GM12878 (cell line): ENCODE results near the gene MYO1H. TPM values are rescaled to one million over a fixed set of nuclear protein-coding genes. Genes with fewer than 3 reads are reported as not detected.

Source experiments
- BCL3 ChIP-seq: IDR thresholded peaks from 2 replicates; pipeline ENCODE4 v1.6.1; 2011; ENCODE audit warnings: borderline replicate concordance, low read depth, mild to moderate bottlenecking, moderate library complexity, low read length; ENCODE audit not compliant: insufficient read depth, poor library complexity, severe bottlenecking
- BRCA1 ChIP-seq: IDR thresholded peaks from 2 replicates; pipeline ENCODE4 v1.6.1; 2011; ENCODE audit warnings: low read depth, low read length, improper control_type of control experiment
- CHD2 ChIP-seq: IDR thresholded peaks from 2 replicates; pipeline ENCODE4 v1.6.1; 2011; ENCODE audit warnings: low read depth, low read length, improper control_type of control experiment, borderline replicate concordance
- CREM ChIP-seq: IDR thresholded peaks from 2 replicates; pipeline ENCODE4 v1.6.1; 2014; ENCODE audit warnings: antibody characterized with exemption, low read depth
- E2F4 ChIP-seq: IDR thresholded peaks from 2 replicates; pipeline ENCODE4 v1.6.1; 2012; ENCODE audit warnings: low read depth, low read length, improper control_type of control experiment
- ETV6 ChIP-seq, 2 experiments: fragments of 450-650 bp in 1 of 2; IDR thresholded peaks in 1 of 2; conservative IDR thresholded peaks in 1 of 2; 2 replicates each; pipeline ENCODE4 v1.6.1; 2014; ENCODE audit warnings: antibody characterized with exemption in 1 of 2, borderline replicate concordance in 1 of 2, low read depth in 1 of 2, mild to moderate bottlenecking in 1 of 2, moderate library complexity in 1 of 2
- FOXK2 ChIP-seq: fragments of 450-650 bp; IDR thresholded peaks from 2 replicates; pipeline ENCODE4 v1.6.1; 2017; ENCODE audit warnings: mild to moderate bottlenecking, moderate library complexity
- HCFC1 ChIP-seq: fragments of 150-350 bp; IDR thresholded peaks from 2 replicates; pipeline ENCODE4 v1.6.1; 2014; ENCODE audit warnings: low read length
- IKZF2 ChIP-seq, 2 experiments: fragments of 450-650 bp; IDR thresholded peaks; 2 replicates each; pipeline ENCODE4 v1.6.1; 2017; ENCODE audit warnings: mild to moderate bottlenecking in 2 of 2, moderate library complexity in 2 of 2
- KAT2A ChIP-seq: conservative IDR thresholded peaks from 2 replicates; pipeline ENCODE4 v1.6.1; 2011; ENCODE audit warnings: low read depth, low read length; ENCODE audit not compliant: control insufficient read depth
- MAX ChIP-seq: IDR thresholded peaks from 2 replicates; pipeline ENCODE4 v1.6.1; 2012; ENCODE audit warnings: low read depth, low read length, improper control_type of control experiment
- MEF2A ChIP-seq: IDR thresholded peaks from 2 replicates; pipeline ENCODE4 v1.6.1; 2011; ENCODE audit warnings: low read depth, mild to moderate bottlenecking, low read length, moderate library complexity; ENCODE audit not compliant: insufficient read depth
- MXI1 ChIP-seq: fragments of 150-350 bp; IDR thresholded peaks from 2 replicates; pipeline ENCODE4 v1.6.1; 2011; ENCODE audit warnings: low read depth, mild to moderate bottlenecking, inconsistent platforms, low read length, improper control_type of control experiment
- NKRF ChIP-seq: fragments of 450-650 bp; conservative IDR thresholded peaks from 2 replicates; pipeline ENCODE4 v1.6.1; 2017; ENCODE audit warnings: mild to moderate bottlenecking, moderate library complexity
- NRF1 ChIP-seq: conservative IDR thresholded peaks from 2 replicates; pipeline ENCODE4 v1.6.1; 2011; ENCODE audit warnings: mild to moderate bottlenecking, low read depth, low read length, improper control_type of control experiment
- PAX5 ChIP-seq: IDR thresholded peaks from 2 replicates; pipeline ENCODE4 v1.6.1; 2011; ENCODE audit warnings: low read depth, low read length, borderline replicate concordance
- POLR2A ChIP-seq: IDR thresholded peaks from 2 replicates; pipeline ENCODE4 v1.6.1; 2011; ENCODE audit warnings: low read depth, mild to moderate bottlenecking, low read length
- RFX5 ChIP-seq: IDR thresholded peaks from 2 replicates; pipeline ENCODE4 v1.6.1; 2011; ENCODE audit warnings: low read depth, low read length, improper control_type of control experiment
- RUNX3 ChIP-seq: IDR thresholded peaks from 2 replicates; pipeline ENCODE4 v1.6.1; 2012; ENCODE audit warnings: low read length, inconsistent platforms
- SKIL ChIP-seq: fragments of 450-650 bp; IDR thresholded peaks from 2 replicates; pipeline ENCODE4 v1.6.1; 2017; ENCODE audit warnings: mild to moderate bottlenecking, low read depth, inconsistent platforms; ENCODE audit not compliant: poor library complexity, severe bottlenecking
- SREBF1 ChIP-seq: IDR thresholded peaks from 2 replicates; pipeline ENCODE4 v1.6.1; 2012; ENCODE audit warnings: mild to moderate bottlenecking, low read length
- STAT1 ChIP-seq: fragments of 450-650 bp; conservative IDR thresholded peaks from 2 replicates; pipeline ENCODE4 v1.6.1; 2014; ENCODE audit warnings: antibody characterized with exemption, mild to moderate bottlenecking
- ZNF622 ChIP-seq: fragments of 450-650 bp; IDR thresholded peaks from 2 replicates; pipeline ENCODE4 v1.6.1; 2017; ENCODE audit warnings: mild to moderate bottlenecking, inconsistent platforms
- ZZZ3 ChIP-seq: IDR thresholded peaks from 2 replicates; pipeline ENCODE4 v1.6.1; 2011; ENCODE audit warnings: low read depth; ENCODE audit not compliant: control insufficient read depth, insufficient read length
- polyA plus RNA-seq, 11 experiments: library from polyadenylated mRNA; depleted of rRNA in 4 of 11; unstranded in 6 of 11; stranded (reverse) in 5 of 11; fragments of >200 nt; fragmentation: Nextera tagmentation in 4 of 11; fragmentation: Illumina TruSeq in 1 of 11; extraction: Ambion mirVana in 4 of 11; extraction: Trizol in 1 of 11; gene quantifications; 1 replicate in 1 of 11; 2 replicates in 10 of 11; pipeline versions ENCODE4 v1.2.1 to v1.2.3, GENCODE V29; 2011 to 2016; ENCODE audit warnings: inconsistent platforms in 2 of 11, missing spikeins in 2 of 11, low read depth in 1 of 11
- total RNA-seq, 4 experiments: library from RNA; depleted of rRNA in 3 of 4; stranded (reverse); fragments of >200 nt in 3 of 4; fragmentation: Illumina TruSeq in 1 of 4; extraction: Trizol in 1 of 4; gene quantifications; 2 replicates each; pipeline versions ENCODE4 v1.2.1 to v1.2.3, GENCODE V29; 2013 to 2021

The MYO1H gene
- total and polyA plus RNA-seq, 10 of the 15 experiments (the other 5 are each of a cell fraction or from before 2014, with no cell fraction given), result 0.05 TPM; not detected in 9

- TF ChIP-seq ZNF622 (no peak), SREBF1 (no peak), BRCA1 (no peak), NRF1 (no peak), RFX5 (no peak), SKIL (peak; percentile 93), HCFC1 (peak; percentile 83), KAT2A (no peak), PAX5 (no peak), CREM (peak; percentile 79), POLR2A (peak; percentile 95), RUNX3 (peak; percentile 70), CHD2 (peak; percentile 61; the same call in 1 of the 2 replicates), E2F4 (0 out of 2 replicates have a peak, but pooled peaks have one; percentile 37), MAX (no peak), BCL3 (no peak), MEF2A (no peak), MXI1 (peak; percentile 84), ETV6 (conservative IDR thresholded peaks at IDR 0.05 in 1 of 2, IDR thresholded peaks at IDR 0.05 in 1 of 2; ENCODE audit: borderline replicate concordance in 1 of 2, low read depth in 1 of 2) (peak in 1 of 2 experiments; percentile 22; a peak in 1 of 4 replicates), STAT1 (peak; percentile 98; the same call in 1 of the 2 replicates), IKZF2 (IDR thresholded peaks at IDR 0.05) (peak; percentile 10 to 29; a peak in 2 of 4 replicates), FOXK2 (peak; percentile 65), ZZZ3 (peak; percentile 86), NKRF (peak; percentile 77; the same call in 1 of the 2 replicates)
Measured at GRCh38 chr12:109477185-109477962, 129.7 kb downstream of the MYO1H start, which contains the start of the genes KCTD10 and UBE3B (continued).
